Gastroesophageal sphincter (tissue), 3 donors: Measurements from ENCODE around the gene FOXRED2.

Experiments
- CTCF ChIP-seq, 4 experiments: fragments of 200-600 bp in 2 of 4; fragments of 450-650 bp in 2 of 4; sonication (generic) in 1 of 4; IDR thresholded peaks; one replicate each; pipeline ENCODE4 v1.5.1; 2017 to 2019; ENCODE audit warnings: antibody characterized with exemption in 4 of 4, mild to moderate bottlenecking in 2 of 4, moderate library complexity in 2 of 4
- POLR2A ChIP-seq, 2 donors: fragments of 450-650 bp; IDR thresholded peaks; one replicate each; pipeline ENCODE4 v1.6.1; 2017; ENCODE audit warnings: antibody characterized with exemption in 2 of 2, mild to moderate bottlenecking in 2 of 2, moderate library complexity in 1 of 2

- no peak for TF ChIP-seq CTCF (IDR thresholded peaks at IDR 0.05)
- TF ChIP-seq POLR2A (IDR thresholded peaks at IDR 0.05), result no peak
Measured at GRCh38 chr22:36497910-36498665, 8.8 kb downstream of the FOXRED2 start.
